ENCODE measurements around the gene FAM13A. TPM values are rescaled to one million over a fixed set of nuclear protein-coding genes. Genes with fewer than 3 reads are reported as not detected.

Gene FAM13A
- total and polyA plus RNA-seq, 9 of the 15 experiments (the other 6 are each of a cell fraction or from before 2014, with no cell fraction given), result 11.3 to 23.3 (median 14.7) TPM

DNA sequence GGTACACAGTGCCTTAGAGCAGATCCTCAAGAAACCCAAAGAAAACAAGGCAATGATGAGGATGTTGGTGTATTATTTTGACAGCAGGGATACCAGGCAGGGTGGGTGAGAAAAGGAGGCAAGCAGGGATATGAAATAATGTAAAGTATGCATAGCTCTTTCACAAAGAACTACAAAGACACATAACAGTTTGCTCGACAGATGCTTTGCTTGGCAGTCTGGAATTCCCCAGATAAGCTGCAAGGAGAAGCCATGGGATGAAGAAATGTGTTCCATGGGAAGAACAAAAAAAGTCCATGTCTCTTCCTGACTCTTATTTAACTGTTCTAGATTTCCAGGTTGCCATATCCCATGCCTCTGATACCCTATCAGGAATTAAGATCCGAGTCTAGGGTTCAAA, 75.4 kb downstream of the FAM13A start:
- WGBS (ENCODE audit: insufficient coverage, low coverage, missing lambda C conversion rate), result 52% methylated on average over 2 of the region's 2 CpGs
- Histone ChIP-seq H2AFZ (ENCODE audit: low read depth, low read length) (no peak overlapping the region), H3K4me3 (no peak overlapping the region), H3K79me2 (ENCODE audit: control insufficient read depth, insufficient read depth, low read length) (no peaks in the 10 kb centered on the region), H3K9me3 (replicated peaks; ENCODE audit: control insufficient read depth, insufficient read depth, low read depth, low read length) (no peaks in the 10 kb centered on the region), H3K4me1 (replicated peaks in 1 of 2; ENCODE audit: control insufficient read depth in 2 of 2, insufficient read depth in 2 of 2, low read length in 2 of 2) (no peaks in the 10 kb centered on the region), H3K27me3 (ENCODE audit: control insufficient read depth in 2 of 2, insufficient read depth in 2 of 2, low read length in 2 of 2) (no peaks in the 10 kb centered on the region), H3K4me2 (ENCODE audit: insufficient read depth, low read length) (no peak overlapping the region), H3K9me1 (ENCODE audit: control insufficient read depth, insufficient read depth, low read length) (no peaks in the 10 kb centered on the region), H3K9ac (ENCODE audit: insufficient read depth in 1 of 2, low read depth in 2 of 2, low read length in 2 of 2) (no peak overlapping the region), H3K36me3 (ENCODE audit: control insufficient read depth, insufficient read depth, low read length) (no peaks in the 10 kb centered on the region; the same call in 2 of the 3 replicates), H3K27ac (ENCODE audit: extremely low read depth, low read depth, low read length) (no peak overlapping the region), H4K20me1 (replicated peaks; ENCODE audit: control insufficient read depth, insufficient read depth, low read length) (no peaks in the 10 kb centered on the region)
- ATAC-seq (no peak), DNase-seq (ENCODE audit: extremely low read depth in 1 of 4, low spot score in 3 of 4) (no peak), FAIRE-seq (no peak)
- ChIA-PET POLR2A (no interaction called here), CTCF (ENCODE audit: low intra/inter-chr PET ratio) (no interaction called here)
- intact Hi-C loops (cut with micrococcal nuclease), result no loop called here
- no TSS peak for BruUV-seq (replicated peaks)
- in situ Hi-C loops (cut with MboI), result no loop called here
- TF ChIP-seq ZNF23 (CRISPR knock-in tag; IDR thresholded peaks at IDR 0.05) (no peak), YY1 (IDR thresholded peaks at IDR 0.05; ENCODE audit: borderline replicate concordance in 1 of 3, control insufficient read depth in 1 of 3, extremely low read depth in 1 of 3, insufficient read depth in 3 of 3, insufficient read length in 1 of 3, insufficient replicate concordance in 2 of 3, low read depth in 1 of 3, low read length in 2 of 3) (no peak), ZNF3 (CRISPR knock-in tag; IDR thresholded peaks at IDR 0.05) (no peak), RFX1 (IDR thresholded peaks at IDR 0.05) (no peak), PURB (CRISPR knock-in tag; IDR thresholded peaks at IDR 0.05; ENCODE audit: low read depth) (no peak), ZNF445 (CRISPR knock-in tag; IDR thresholded peaks at IDR 0.05; ENCODE audit: low read depth) (no peak), TAF7 (tag; IDR thresholded peaks at IDR 0.05) (no peak)
- TF ChIP-seq, protein P1, sequence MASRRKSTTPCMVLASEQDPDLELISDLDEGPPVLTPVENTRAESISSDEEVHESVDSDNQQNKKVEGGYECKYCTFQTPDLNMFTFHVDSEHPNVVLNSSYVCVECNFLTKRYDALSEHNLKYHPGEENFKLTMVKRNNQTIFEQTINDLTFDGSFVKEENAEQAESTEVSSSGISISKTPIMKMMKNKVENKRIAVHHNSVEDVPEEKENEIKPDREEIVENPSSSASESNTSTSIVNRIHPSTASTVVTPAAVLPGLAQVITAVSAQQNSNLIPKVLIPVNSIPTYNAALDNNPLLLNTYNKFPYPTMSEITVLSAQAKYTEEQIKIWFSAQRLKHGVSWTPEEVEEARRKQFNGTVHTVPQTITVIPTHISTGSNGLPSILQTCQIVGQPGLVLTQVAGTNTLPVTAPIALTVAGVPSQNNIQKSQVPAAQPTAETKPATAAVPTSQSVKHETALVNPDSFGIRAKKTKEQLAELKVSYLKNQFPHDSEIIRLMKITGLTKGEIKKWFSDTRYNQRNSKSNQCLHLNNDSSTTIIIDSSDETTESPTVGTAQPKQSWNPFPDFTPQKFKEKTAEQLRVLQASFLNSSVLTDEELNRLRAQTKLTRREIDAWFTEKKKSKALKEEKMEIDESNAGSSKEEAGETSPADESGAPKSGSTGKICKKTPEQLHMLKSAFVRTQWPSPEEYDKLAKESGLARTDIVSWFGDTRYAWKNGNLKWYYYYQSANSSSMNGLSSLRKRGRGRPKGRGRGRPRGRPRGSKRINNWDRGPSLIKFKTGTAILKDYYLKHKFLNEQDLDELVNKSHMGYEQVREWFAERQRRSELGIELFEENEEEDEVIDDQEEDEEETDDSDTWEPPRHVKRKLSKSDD (conservative IDR thresholded peaks at IDR 0.05; ENCODE audit: low read length), result no peak
- TF ChIP-seq, protein P2, sequence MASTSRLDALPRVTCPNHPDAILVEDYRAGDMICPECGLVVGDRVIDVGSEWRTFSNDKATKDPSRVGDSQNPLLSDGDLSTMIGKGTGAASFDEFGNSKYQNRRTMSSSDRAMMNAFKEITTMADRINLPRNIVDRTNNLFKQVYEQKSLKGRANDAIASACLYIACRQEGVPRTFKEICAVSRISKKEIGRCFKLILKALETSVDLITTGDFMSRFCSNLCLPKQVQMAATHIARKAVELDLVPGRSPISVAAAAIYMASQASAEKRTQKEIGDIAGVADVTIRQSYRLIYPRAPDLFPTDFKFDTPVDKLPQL (IDR thresholded peaks at IDR 0.05; ENCODE audit: extremely low read depth, insufficient read length), result no peak
- TF ChIP-seq, protein P3, sequence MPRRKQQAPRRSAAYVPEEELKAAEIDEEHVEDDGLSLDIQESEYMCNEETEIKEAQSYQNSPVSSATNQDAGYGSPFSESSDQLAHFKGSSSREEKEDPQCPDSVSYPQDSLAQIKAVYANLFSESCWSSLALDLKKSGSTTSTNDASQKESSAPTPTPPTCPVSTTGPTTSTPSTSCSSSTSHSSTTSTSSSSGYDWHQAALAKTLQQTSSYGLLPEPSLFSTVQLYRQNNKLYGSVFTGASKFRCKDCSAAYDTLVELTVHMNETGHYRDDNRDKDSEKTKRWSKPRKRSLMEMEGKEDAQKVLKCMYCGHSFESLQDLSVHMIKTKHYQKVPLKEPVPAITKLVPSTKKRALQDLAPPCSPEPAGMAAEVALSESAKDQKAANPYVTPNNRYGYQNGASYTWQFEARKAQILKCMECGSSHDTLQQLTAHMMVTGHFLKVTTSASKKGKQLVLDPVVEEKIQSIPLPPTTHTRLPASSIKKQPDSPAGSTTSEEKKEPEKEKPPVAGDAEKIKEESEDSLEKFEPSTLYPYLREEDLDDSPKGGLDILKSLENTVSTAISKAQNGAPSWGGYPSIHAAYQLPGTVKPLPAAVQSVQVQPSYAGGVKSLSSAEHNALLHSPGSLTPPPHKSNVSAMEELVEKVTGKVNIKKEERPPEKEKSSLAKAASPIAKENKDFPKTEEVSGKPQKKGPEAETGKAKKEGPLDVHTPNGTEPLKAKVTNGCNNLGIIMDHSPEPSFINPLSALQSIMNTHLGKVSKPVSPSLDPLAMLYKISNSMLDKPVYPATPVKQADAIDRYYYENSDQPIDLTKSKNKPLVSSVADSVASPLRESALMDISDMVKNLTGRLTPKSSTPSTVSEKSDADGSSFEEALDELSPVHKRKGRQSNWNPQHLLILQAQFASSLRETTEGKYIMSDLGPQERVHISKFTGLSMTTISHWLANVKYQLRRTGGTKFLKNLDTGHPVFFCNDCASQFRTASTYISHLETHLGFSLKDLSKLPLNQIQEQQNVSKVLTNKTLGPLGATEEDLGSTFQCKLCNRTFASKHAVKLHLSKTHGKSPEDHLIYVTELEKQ (CRISPR knock-in tag; IDR thresholded peaks at IDR 0.05), result no peak

All from K562 (cell line).